Stimulated activated CD4-positive, alpha-beta T cell treated with anti-CD3 and anti-CD28 coated beads, Interleukin-4, amount 100 ng/mL, for 4 hours (primary cell): ENCODE measurements around the gene NIN.
"Not testable (repeated sequence)": the region's sequence is repeated elsewhere in the genome, so short reads cannot be mapped to it uniquely, and the experiment has no call there.

Experiments
- DNase-seq, 2 experiments: peaks; one replicate each; pipeline ENCODE4 v3.0.0-alpha.2; 2020

Gene NIN

DNA sequence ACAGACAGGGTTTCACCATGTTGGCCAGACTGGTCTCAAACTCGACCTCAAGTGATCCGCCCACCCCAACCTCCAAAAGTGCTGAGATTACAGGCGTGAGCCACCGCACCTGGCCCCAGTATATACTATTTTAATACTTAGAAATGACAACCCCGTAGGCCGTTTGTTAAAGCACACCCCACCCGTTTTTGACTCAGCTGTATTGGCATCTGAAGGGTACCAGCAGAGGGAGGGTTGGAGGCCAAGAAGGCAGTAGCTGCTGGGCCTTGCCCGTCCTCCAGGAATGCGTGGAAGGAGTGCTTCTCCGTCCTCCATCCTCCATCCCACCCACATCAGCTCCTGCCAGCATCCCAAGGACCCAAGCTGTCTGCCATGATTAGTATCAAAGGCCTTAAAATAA lies 6.3 kb upstream of the NIN start:
- no peak for DNase-seq

DNA sequence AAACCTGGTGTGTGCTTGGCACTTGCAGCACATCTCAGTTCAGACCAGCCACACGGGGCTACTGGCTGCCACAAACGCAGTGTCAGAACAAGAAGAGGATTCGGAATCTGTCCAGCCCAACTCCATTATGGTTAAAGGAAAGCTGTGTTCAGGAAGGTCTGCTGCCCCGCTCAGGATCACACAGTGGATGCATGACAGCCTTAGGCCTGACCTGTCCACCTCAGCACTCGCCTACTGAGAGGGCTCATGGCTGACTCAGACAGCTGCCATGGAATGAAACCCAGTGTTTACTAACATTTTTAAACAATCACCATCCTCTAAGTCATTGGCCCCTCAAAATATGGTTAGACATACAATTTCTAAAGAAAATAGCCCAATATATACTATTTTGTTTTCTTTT lies 5.6 kb upstream of the NIN start:
- no peak for DNase-seq

DNA sequence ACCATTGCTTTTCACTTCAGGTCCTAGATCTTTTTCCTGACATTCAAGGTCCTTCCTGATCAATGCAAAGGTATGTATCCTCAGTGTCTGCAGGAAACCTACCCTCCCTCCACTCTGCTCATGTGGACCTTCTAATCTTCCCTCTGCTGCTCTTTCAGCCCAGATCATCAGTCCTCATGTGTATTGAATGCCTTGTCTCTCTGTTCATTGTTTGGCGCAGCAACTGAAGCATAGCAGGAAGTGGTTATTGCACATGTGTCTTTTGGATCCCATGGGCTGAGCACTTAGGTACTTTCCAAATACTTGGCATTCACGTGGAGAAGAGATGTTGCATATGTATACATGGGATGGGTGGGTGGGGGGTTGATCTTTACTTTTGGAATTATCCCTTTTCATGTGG lies 4.3 kb upstream of the NIN start:
- no peak for DNase-seq

DNA sequence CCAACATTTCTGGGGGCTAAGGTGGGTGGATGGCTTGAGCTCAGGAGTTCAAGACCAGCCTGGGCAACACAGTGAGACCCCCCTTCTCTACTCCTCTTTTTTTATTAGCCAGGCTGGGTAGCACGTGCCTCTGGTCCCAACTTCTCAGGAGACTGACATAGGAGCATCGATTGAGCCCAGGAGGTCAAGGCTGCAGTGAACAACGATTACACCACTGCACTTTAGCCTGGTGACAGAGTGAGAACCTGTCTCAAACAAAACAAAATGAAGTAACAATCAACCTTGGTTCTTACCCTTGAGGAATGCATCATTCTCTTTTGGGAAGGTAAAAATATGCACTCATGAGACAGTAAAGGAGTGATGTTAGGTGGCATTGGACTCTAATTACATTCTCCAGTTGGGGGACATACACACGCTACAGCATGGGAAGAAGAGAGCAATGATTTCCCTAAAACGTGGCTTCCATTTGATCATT lies 3.9 kb upstream of the NIN start:
- DNase-seq, result no peak

DNA sequence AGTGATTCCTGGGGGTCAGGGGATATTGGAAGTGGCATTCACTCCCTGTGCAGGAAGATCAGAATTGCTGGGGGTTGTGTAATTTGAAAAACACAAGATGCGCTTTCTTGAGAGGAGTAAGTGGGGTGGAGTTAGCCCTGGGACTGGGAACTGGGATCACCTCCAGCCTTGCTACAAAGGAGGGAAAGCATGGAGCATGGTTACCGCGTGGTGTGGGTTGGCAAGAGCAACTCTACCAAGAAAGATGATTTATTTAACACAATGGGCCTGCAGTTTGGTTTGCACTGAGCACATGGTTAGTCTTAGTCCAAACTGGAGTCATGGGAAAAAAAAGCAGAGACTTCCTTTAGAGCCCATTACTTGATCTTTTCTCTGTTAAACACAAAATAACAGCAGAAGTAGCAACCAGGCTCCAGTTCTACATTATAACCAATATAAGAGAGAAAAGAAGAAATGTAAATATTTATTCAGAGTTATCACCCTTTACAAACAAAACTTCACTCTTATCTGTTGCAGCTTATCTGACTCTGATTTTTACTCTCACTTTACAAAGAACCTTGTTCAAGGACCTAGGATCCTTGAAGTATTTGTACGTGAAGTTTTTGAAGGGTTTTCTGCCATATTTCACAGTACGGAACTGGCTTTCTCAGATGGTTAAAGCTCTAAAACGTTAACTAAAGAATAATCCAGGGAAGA lies 2.1 kb upstream of the NIN start:
- DNase-seq, result no peak

- DNase-seq, result no peak
Observed at GRCh38 chr14:50831726-50832168, 785 bp upstream of the NIN start.

GRCh38 chr14:50830044-50830931 lies 674 bp downstream of the NIN start:
- peak; percentile 57 to 65 for DNase-seq

DNA sequence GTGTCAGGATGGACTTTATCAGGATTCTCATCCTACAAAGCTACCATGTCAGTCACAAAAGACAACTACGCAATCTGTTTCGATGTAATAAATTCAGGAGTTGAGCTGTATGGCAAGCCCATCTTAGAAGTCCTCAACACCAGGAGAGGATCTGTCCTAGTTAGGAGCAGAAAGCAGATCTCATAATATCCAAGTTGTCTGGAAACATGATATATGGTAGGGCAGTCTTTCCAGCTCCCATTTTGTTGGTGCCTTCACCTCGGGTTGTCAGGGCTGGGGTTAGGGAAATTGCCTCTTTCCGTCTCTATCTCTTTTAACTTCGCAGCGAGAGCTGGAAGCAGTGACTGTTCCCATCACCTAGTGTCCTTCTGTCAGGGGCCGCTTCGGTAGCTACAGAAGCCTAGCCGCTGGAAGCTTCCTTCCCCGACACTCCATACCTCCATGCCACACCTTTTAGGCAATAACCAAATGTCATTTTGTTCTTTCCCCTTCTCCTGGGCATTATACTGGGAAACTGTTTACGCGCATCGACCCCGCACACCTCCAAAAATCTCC lies 1.4 kb downstream of the NIN start:
- no peak for DNase-seq

- no peak for DNase-seq
Observed at GRCh38 chr14:50828721-50829488, 2.1 kb downstream of the NIN start.

GRCh38 chr14:50826681-50827080 lies 4.3 kb downstream of the NIN start:
- no peak for DNase-seq

- no peak for DNase-seq
Observed at GRCh38 chr14:50825307-50825706, 5.7 kb downstream of the NIN start.

GRCh38 chr14:50823762-50824636 lies 7.0 kb downstream of the NIN start:
- DNase-seq, result no peak

DNA sequence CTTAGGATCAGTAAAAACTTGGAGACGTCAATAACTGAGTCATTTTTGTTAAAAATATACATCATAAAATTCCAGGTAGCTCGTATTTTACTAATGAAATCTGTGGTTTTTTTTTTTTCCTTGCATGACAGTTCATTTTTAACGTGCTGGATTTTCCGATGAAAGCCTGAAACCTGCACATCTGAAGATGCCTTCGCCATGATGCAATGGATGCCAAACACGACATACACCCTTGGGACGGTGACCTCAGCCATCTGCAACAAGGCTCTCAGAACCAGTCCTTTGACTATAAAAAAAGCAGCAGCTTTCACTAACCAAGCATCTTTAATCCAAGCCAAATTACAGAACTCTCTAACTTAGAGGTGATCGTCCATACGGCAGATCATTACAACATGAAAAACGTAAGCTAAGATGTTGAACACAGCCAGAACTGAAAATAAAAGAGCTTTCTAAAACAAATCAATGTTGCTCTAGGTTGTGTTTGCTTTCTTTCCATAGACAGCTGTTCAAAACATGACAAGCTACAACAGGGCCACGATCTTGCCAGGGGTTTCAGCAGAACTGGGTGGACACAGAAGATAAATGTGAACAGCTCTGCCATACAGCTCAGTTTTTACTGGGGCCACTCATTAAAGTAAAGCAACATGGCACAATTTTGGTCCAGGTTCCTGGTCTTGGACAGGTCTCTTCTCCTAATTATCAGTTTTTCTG lies 7.8 kb downstream of the NIN start:
- peak in 1 of 2 experiments; percentile 25 for DNase-seq

- DNase-seq, result no peak
Observed at GRCh38 chr14:50822501-50823042, 8.4 kb downstream of the NIN start.

DNA sequence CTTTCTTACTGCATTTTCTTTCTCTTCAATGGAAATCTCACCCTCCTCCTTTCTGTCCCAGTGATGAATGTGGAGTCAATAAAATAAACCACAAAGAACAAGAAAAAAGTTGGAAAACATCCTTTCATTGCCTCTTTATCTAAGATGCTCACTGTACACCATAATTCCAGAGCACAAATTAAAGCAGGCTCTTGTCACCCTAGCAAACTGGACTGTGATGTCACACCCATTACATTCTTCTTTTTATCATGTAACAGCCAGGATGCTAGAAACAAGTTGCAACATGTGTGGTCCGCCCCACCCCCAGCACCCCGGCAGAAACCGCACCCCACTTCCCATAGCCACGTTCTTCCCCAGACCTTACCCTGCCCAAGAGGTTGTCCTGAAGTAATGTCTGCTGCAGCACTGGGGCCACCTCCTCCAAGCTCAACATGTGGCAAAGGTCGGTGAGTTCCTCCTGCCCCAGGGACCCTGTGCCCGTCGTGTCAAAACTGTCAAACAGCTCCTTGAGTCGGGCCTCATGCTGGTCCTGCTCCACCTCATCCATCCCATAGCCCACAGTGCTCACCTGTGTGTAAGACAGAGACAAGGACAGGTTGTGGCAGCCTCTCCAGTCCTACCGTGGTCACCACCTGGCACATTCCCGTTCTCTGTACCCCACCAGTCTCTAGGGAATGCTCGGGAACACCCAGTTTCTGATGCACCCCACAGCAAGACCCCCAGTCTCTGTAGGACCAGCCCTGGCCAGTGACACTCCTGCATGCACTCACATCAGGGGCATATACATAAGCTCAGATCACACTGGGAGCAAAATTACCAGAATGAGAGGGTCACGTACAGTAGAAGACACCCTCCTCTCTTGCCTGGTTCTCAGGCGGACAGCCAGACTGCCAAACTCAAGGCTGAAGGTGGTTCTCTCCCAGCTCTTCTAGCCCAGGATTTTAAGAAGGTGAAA lies 9.2 kb downstream of the NIN start:
- peak in 1 of 2 experiments; percentile 23 for DNase-seq

GRCh38 chr14:50820786-50821509 lies 10.0 kb downstream of the NIN start:
- DNase-seq, result no peak

DNA sequence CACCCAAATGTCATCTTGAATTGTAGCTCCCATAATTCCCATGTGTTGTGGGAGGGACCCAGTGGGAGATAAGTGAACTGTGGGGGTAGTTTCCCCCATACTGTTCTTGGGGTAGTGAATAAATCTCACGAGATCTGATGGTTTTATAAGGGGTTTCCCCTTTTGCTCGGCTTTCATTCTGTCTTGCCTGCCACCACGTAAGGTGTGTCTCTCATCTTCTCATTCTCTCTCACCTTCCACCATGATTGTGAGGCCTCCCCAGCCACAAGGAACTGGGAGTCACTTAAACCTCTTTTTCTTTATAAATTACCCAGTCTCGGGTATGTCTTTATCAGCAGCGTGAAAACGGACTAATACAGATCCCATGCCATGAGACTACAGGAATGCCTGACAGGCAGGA lies 11.7 kb downstream of the NIN start:
- DNase-seq, result not testable (repeated sequence)

DNA sequence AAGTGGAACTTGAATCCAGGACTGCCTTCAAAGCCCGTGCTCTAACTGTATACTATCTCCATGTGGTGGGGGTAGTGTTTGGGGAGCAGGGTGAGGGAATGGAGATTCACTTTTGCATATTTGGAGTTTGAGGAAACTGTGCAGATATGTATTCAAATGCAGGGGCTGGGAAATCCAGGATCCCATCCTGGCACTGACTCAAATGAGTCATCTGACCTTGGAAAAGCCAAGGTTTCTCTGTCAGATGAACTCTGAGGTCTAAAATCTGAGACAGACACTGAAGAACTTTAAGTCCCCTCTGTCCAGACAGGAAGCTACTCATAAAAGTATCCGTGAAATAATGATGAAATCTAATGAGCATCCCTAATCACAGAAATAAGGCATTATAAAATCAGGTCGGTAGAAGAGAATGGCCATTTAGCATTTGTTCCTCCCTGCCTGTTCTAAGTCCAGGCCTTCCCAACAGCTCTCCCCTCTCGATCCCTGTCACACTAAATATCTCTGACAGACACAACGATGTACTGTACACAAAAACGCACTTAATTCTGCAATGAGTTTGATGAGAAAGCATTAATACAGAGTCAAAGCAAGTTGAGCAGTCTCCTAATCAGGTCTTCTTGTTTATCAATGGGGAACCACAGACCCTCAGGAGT lies 14.4 kb downstream of the NIN start:
- no peak for DNase-seq
